ENCODE measurements around the gene LXN.

Gene LXN

GRCh38 chr3:158671821-158672214, 630 bp downstream of the LXN start:
- peak; percentile 40 for DNase-seq (ENCODE audit: low read depth, low spot score)

- DNase-seq (ENCODE audit: low read depth, low spot score): peak; percentile 88
These were observed 3.9 kb downstream of the LXN start for GRCh38 chr3:158668506-158668905.

- no peak for DNase-seq (ENCODE audit: low read depth, low spot score)
These were observed 6.0 kb downstream of the LXN start for GRCh38 chr3:158666416-158666815.

- DNase-seq (ENCODE audit: low read depth, low spot score): no peak
These were observed 8.6 kb downstream of the LXN start for GRCh38 chr3:158663832-158664231.

GRCh38 chr3:158663246-158663645, 9.2 kb downstream of the LXN start:
- no peak for DNase-seq (ENCODE audit: low read depth, low spot score)

- no peak for DNase-seq (ENCODE audit: low read depth, low spot score)
These were observed 11.7 kb downstream of the LXN start for GRCh38 chr3:158660711-158661110.

GRCh38 chr3:158659454-158660237, 12.8 kb downstream of the LXN start:
- DNase-seq (ENCODE audit: low read depth, low spot score): peak; percentile 77

GRCh38 chr3:158658889-158659288, 13.6 kb downstream of the LXN start:
- no peak for DNase-seq (ENCODE audit: low read depth, low spot score)

GRCh38 chr3:158652463-158652862, 20.0 kb downstream of the LXN start:
- no peak for DNase-seq (ENCODE audit: low read depth, low spot score)

- DNase-seq (ENCODE audit: low read depth, low spot score): no peak
These were observed 21.3 kb downstream of the LXN start for GRCh38 chr3:158651192-158651591.

GRCh38 chr3:158649791-158650190, 22.7 kb downstream of the LXN start:
- no peak for DNase-seq (ENCODE audit: low read depth, low spot score)

- DNase-seq (ENCODE audit: low read depth, low spot score): peak; percentile 97
These were observed 28.0 kb downstream of the LXN start, which contains the start of gene GFM1 for GRCh38 chr3:158644345-158644908. Gene GFM1 (plus strand): TSS chr3:158644527. CDS start chr3:158644635, 108 bp downstream.

- DNase-seq (ENCODE audit: low read depth, low spot score): no peak
These were observed 29.8 kb downstream of the LXN start for GRCh38 chr3:158642474-158643210.

GRCh38 chr3:158642005-158642404, 30.4 kb downstream of the LXN start:
- DNase-seq (ENCODE audit: low read depth, low spot score): no peak

- no peak for DNase-seq (ENCODE audit: low read depth, low spot score)
These were observed 31.8 kb downstream of the LXN start for GRCh38 chr3:158640646-158641045.

GRCh38 chr3:158631981-158632380, 40.5 kb downstream of the LXN start:
- no peak for DNase-seq (ENCODE audit: low read depth, low spot score)

GRCh38 chr3:158625881-158626280, 46.6 kb downstream of the LXN start:
- DNase-seq (ENCODE audit: low read depth, low spot score): no peak

- DNase-seq (ENCODE audit: low read depth, low spot score): no peak
These were observed 54.2 kb downstream of the LXN start for GRCh38 chr3:158617982-158618875.

Measured in astrocyte of the hippocampus (primary cell).